NCI-H446 (cell line): ENCODE measurements around the gene CMTR1.
"Not testable (repeated sequence)": the region's sequence is repeated elsewhere in the genome, so short reads cannot be mapped to it uniquely, and the experiment has no call there.

ENCODE experiments used
- DNase-seq, 2 experiments: peaks; one replicate each; lab custom pipeline; 2025; lab: John Stamatoyannopoulos, UW

CMTR1 gene

GRCh38 chr6:37432916-37433656 lies at the start of gene CMTR1:
TSS of gene CMTR1 (plus strand) at chr6:37433221. CDS start at chr6:37435630, 2,409 bp downstream.
- DNase-seq: peak; percentile 76 to 94

GRCh38 chr6:37388578-37388977 lies 44.4 kb upstream of the CMTR1 start:
- DNase-seq: no peak

- no peak for DNase-seq
Observed at GRCh38 chr6:37389857-37390256, 43.2 kb upstream of the CMTR1 start.

GRCh38 chr6:37391120-37391519 lies 41.9 kb upstream of the CMTR1 start:
- no peak for DNase-seq

GRCh38 chr6:37392821-37393220 lies 40.2 kb upstream of the CMTR1 start:
- no peak for DNase-seq

GRCh38 chr6:37393381-37393929 lies 39.6 kb upstream of the CMTR1 start:
- DNase-seq: no peak

GRCh38 chr6:37396571-37397180 lies 36.3 kb upstream of the CMTR1 start:
- no peak for DNase-seq

- no peak for DNase-seq
Observed at GRCh38 chr6:37399131-37399530, 33.9 kb upstream of the CMTR1 start.

- no peak for DNase-seq
Observed at GRCh38 chr6:37399795-37400490, 33.1 kb upstream of the CMTR1 start.

- DNase-seq: not testable (repeated sequence)
Observed at GRCh38 chr6:37401658-37402057, 31.4 kb upstream of the CMTR1 start.

GRCh38 chr6:37406726-37407341 lies 26.2 kb upstream of the CMTR1 start:
- peak; percentile 28 to 73 for DNase-seq

- DNase-seq: peak in 1 of 2 experiments; percentile 9
Observed at GRCh38 chr6:37407948-37408347, 25.1 kb upstream of the CMTR1 start.

- no peak for DNase-seq
Observed at GRCh38 chr6:37409501-37409900, 23.5 kb upstream of the CMTR1 start.

- no peak for DNase-seq
Observed at GRCh38 chr6:37417393-37417792, 15.6 kb upstream of the CMTR1 start.

GRCh38 chr6:37418722-37419121 lies 14.3 kb upstream of the CMTR1 start:
- DNase-seq: no peak

- no peak for DNase-seq
Observed at GRCh38 chr6:37426058-37426944, 6.7 kb upstream of the CMTR1 start.

- DNase-seq: no peak
Observed at GRCh38 chr6:37426945-37427510, 6.0 kb upstream of the CMTR1 start.

GRCh38 chr6:37429352-37429750 lies 3.7 kb upstream of the CMTR1 start:
- DNase-seq: no peak

- DNase-seq: no peak
Observed at GRCh38 chr6:37432590-37432915, 468 bp upstream of the CMTR1 start.

GRCh38 chr6:37433657-37434271 lies 743 bp downstream of the CMTR1 start:
- DNase-seq: no peak

GRCh38 chr6:37435373-37435772 lies 2.4 kb downstream of the CMTR1 start:
- DNase-seq: no peak
